Measurements from ENCODE around the gene INSM2.

- TF ChIP-seq, protein P1, sequence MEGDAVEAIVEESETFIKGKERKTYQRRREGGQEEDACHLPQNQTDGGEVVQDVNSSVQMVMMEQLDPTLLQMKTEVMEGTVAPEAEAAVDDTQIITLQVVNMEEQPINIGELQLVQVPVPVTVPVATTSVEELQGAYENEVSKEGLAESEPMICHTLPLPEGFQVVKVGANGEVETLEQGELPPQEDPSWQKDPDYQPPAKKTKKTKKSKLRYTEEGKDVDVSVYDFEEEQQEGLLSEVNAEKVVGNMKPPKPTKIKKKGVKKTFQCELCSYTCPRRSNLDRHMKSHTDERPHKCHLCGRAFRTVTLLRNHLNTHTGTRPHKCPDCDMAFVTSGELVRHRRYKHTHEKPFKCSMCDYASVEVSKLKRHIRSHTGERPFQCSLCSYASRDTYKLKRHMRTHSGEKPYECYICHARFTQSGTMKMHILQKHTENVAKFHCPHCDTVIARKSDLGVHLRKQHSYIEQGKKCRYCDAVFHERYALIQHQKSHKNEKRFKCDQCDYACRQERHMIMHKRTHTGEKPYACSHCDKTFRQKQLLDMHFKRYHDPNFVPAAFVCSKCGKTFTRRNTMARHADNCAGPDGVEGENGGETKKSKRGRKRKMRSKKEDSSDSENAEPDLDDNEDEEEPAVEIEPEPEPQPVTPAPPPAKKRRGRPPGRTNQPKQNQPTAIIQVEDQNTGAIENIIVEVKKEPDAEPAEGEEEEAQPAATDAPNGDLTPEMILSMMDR (conservative IDR thresholded peaks at IDR 0.05; ENCODE audit: low read depth, low read length): no peak
- TF ChIP-seq EZH2 (IDR thresholded peaks at IDR 0.05; ENCODE audit: borderline replicate concordance, low read depth, low read length, poor library complexity, severe bottlenecking): peak; percentile 10
Measured at GRCh38 chr14:35533357-35534207, at the start of gene INSM2.
